NCI-H748 (cell line): ENCODE results near the gene RIPOR1.
"Not testable (repeated sequence)": the region's sequence is repeated elsewhere in the genome, so short reads cannot be mapped to it uniquely, and the experiment has no call there.

Experiments used
- DNase-seq: peaks from one replicate; lab custom pipeline; 2025; ENCODE audit not compliant: unreplicated experiment; lab: John Stamatoyannopoulos, UW

RIPOR1 gene

DNA sequence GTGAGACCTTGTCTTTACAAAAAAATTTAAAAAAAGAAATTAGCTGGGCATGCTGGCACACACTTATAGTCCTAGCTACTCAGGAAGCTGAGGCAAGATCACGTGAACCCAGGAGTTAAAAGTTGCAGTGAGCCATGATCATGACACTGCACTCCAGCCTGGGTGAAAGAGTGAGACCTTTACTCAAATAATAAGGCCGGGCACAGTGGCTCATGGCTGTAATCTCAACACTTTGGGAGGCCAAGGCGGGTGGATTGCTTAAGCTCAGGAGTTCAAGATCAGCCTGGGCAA lies 11.5 kb upstream of the RIPOR1 start:
- no peak for DNase-seq

GRCh38 chr16:67517661-67518423 lies 10.8 kb upstream of the RIPOR1 start:
- DNase-seq: no peak

GRCh38 chr16:67518676-67519075 lies 10.0 kb upstream of the RIPOR1 start:
- DNase-seq: no peak

DNA sequence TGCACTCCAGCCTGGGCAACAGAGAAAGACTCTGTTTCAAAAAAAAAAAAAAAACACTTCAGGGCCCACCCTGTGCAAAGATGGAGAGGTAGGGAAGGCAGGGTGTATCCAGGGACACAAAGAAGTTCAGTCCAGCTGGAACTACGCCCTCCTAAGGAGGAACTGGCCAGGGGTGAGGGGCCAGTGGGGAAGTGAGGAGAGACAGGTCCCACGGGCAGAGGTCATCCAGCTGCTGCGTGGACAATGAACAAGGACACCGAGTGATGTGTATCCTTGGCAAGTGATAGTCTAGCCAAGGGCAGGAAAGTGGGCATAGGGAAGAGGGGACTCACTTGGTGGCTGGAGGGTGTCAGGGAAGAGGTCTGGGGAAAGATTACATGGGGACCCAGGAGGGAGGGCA lies 9.4 kb upstream of the RIPOR1 start:
- DNase-seq: no peak

GRCh38 chr16:67521095-67521804 lies 7.4 kb upstream of the RIPOR1 start:
- peak; percentile 91 for DNase-seq

DNA sequence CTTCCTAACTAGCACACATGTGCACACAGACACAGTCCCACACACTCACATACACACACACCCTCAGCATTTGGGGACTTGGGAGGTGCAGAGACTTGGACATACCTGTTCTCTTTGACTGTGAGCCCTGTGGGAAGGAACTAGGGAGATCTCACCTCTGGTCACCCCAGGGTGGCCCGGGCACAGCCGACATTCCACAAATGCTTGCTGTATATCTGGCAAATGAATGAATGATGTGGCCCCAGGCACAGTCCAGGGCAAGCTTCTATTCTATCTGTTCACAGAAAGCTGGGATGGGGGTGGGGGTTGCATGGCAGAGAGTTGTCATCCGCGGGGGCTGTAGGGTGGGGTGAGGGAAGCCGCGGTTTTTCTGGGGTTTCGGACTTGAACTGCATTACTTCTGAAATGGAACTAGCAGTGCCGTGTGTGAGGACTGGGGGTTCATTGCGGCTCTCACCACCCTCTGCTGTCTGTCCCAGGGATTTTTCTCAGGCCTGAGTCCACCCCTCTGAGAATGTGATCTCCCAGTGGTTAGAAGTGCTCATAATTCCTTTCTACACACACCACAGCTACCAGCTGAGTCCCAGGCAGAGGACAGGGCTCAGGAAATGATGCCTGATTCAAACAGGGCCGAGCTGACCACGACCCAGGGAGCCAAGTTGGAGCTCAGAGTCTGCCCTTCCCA lies 3.3 kb upstream of the RIPOR1 start:
- DNase-seq: no peak

GRCh38 chr16:67526149-67526791 lies 2.4 kb upstream of the RIPOR1 start:
- no peak for DNase-seq

- DNase-seq: peak; percentile 56
Measured at GRCh38 chr16:67528870-67529581, 397 bp downstream of the RIPOR1 start.

GRCh38 chr16:67529582-67530012 lies 968 bp downstream of the RIPOR1 start:
- DNase-seq: peak; percentile 51

- DNase-seq: peak; percentile 54
Measured at GRCh38 chr16:67530013-67530939, 1.6 kb downstream of the RIPOR1 start.

DNA sequence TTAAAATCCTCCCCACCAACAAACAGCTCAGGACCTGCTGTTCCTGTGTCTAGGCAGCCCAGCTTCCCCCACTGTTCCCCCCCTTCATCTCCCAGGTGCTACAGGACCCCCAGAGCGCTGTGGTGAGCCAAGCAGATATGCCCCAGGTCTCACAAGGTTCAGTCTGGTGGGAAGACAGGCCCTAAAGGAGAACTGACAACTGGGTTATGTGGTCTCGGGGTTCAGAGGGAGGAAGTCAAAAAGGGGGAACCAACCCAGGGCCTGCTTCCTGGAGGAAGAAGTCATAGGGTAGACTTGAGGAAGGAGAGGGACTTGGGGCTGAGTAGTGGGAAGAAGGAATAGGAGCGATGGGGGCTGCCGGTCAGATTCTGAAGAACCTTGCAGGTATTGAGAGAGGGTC lies 2.6 kb downstream of the RIPOR1 start:
- no peak for DNase-seq

- DNase-seq: no peak
Measured at GRCh38 chr16:67533024-67533560, 4.5 kb downstream of the RIPOR1 start.

DNA sequence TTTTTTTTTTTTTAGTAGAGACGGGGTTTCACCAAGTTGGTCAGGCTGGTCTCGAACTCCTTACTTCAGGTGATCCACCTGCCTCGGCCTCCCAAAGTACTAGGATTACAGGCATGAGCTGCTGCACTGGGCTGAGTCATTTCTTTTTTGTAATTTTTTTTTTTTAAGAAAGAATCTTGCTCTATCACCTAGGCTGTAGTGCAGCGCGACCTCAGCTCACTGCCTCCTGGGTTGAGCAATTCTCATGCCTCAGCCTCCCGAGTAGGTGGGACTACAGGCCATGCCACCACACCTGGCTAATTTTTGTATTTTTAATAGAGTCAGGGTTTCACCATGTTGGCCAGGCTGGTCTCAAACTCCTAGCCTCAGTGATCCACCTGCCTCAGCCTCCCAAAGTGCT lies 5.4 kb downstream of the RIPOR1 start:
- DNase-seq: not testable (repeated sequence)

DNA sequence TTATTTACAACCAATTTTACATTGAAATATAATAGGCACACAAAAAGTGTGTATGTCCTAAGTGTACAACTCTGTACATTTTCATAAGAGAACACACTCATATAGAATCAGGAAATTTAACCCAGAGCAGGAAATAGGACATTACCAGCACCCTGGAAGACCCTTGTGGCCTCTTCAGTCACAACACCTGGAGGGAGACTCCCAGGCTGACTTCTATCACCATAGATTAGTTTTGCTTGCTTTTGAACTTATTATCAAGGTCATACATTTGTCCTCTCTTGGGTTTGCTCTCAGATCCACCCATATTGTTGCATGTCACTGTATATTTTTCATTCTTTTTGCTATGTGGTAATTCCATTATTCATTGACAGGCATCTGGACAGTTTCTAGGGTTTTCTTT lies 5.8 kb downstream of the RIPOR1 start:
- no peak for DNase-seq

DNA sequence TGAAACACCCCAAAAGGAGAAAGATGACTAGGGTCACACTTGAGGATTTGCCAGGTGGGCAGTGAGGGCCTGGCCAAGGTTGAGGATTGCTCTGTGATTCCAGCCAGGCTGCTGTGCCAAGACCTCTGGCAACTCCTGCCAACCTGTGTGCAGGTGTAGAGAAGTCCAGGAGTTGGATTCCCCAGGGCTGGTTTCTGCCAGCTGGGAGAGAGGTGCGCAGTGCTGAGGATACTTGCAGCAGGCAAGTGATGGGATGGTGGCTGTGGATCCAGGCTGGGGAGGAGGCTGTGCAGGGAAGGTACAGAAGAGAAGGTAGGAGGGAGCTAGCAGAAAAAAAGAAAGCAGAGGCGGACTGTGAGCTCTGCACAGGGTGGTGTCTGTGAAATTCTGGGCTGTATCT lies 6.6 kb downstream of the RIPOR1 start:
- no peak for DNase-seq

DNA sequence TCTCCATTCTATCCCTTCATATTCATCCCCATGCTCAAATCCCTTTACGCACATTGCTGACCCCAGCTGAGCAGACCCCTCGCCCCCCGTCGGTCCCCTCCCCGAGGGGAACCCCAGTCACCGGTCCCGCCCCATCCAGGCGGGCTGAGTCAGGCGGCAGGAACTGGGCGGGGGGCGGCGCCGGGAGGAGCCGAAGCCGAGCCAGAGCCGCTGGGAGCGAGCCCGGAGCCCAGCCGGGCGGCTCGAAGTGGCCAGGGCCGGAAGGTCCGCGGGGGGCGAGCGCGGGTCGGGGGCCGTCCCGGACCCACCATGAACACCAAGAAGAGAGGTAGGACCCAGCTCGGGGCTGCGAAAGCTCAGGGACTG lies 8.6 kb downstream of the RIPOR1 start:
- DNase-seq: no peak

DNA sequence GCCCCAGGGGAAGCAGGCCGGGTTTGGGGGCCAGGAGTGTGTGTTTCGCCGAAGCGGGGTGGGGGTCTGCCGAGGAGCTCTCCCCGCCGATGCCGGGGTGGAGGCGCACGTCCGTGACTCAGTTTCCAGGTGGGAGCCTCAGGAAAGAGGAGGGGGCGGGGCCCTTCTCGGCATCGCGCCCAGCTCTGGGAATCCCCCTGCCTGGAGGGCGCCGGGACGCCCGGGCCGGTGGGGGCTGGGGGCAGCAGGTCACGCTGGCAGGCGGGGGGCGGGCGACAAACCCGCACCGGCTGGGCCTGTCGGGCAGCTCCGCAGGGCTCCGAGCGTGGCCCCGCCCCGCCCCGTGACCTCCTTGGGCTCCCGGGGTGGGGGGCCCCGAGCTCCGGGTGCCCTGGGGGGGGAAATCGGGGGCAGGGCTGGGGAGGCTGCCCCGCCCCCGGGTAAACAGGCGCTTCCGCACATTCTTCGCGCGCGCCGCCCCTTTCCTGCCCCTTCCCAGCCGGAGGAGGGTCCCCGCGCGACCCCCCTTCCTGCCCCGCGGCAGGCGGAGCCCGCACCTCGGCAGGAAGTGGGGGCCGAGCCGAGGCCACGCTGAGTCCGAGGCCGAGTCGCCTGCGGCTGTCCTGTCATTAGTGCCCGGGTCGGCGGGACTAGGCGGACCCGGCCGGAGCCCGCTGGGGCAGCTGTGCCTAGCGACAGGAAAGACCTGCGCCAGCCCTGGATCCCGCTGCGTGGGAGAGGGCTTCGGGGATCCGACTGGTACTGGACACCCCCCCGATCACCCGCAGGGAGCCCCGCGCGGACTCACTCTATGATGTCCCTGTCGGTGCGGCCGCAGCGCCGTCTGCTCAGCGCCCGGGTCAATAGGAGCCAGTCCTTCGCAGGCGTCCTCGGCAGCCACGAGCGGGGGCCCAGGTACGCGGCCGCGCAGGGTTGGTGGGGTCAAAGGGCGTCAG lies 9.3 kb downstream of the RIPOR1 start:
- DNase-seq: peak; percentile 35

GRCh38 chr16:67538666-67539101 lies 10.1 kb downstream of the RIPOR1 start:
- DNase-seq: no peak

DNA sequence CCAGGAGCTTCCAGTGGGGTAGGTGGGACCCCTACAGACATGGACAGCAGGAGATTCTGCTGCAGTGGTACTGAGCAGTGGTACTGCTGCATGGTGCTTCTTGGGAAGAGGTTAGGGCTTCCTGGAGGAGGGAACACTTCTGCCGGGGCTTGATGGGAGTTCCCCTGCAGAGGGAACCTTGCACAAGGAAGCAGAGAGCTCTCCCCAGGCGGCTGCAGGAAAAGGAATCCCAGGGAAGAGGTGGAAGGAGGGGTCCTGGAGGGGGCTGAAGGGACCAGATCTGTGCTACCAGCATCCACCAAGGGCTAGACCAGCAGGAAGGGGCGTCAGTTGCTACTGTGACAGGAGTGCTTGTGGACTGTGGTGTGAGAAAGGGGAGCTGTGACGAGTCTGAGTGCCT lies 10.6 kb downstream of the RIPOR1 start:
- DNase-seq: no peak
